ENCODE results near the gene CAVIN2.

Gene CAVIN2

GRCh38 chr2:191838526-191838925, 8.4 kb downstream of the CAVIN2 start:
- DNase-seq, result no peak

GRCh38 chr2:191836853-191837769, 9.8 kb downstream of the CAVIN2 start:
- no peak for DNase-seq

GRCh38 chr2:191836471-191836852, 10.4 kb downstream of the CAVIN2 start:
- no peak for DNase-seq

GRCh38 chr2:191835539-191836350, 11.1 kb downstream of the CAVIN2 start:
- no peak for DNase-seq

DNA sequence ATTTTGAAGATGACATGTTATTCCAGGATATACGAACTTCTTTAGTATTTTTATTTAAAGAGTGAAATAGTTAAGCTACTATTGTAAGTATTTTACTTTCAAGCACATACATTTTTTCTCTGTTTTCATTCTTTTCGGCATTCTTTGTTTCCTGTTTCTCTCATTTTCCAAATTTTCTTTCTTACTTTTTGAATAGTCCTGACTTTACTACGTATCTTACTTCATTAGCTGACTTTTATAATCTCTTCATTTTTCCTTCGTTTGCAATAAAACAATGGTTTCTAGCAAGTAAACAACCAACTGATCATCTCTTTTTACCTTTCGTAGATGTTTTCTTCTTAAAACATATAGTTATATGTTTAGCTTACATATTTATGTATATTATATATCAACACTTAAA, 11.8 kb downstream of the CAVIN2 start:
- no peak for DNase-seq

GRCh38 chr2:191833356-191833755, 13.5 kb downstream of the CAVIN2 start:
- DNase-seq, result no peak

DNA sequence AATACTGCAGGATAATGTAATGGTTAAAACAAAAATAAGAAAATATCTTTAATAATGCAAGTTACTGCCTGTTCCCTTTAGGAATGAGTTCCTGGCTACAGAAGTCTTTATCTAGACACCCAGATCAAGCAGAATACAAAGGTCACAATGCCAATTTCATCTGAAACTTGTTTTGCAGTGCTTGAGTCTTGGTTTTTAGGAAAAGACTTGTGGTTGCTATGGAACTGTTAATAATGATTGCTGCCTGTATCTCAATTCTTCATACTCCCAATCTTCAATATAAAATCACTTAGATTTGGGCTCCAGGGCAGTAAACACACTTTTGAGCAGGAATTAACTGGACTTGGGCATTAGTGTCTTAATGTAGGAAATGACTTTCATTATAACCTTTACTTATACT, 14.2 kb downstream of the CAVIN2 start:
- DNase-seq, result no peak

GRCh38 chr2:191831410-191831994, 15.4 kb downstream of the CAVIN2 start:
- no peak for DNase-seq

DNA sequence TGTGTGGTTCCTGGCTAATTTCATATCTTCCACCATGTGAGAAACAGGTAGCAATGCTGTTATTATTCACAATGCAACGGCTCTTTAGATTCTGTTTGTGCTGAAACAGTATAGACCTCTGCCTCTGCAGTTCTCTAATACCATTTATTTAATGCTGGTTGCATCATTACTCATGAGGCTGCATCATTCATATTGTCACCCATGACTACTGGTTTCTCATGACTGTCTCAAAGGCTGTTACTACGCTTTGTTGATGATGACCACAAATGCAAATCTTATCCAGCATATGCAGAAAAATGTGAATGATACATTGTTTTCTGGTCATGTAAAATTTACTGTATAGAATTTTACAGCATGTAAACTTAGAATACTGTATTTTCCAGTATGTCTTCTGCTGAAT, 22.5 kb downstream of the CAVIN2 start:
- no peak for DNase-seq

- no peak for DNase-seq
Measured at GRCh38 chr2:191821078-191821477, 25.8 kb downstream of the CAVIN2 start.

- no peak for DNase-seq
Measured at GRCh38 chr2:191818725-191819350, 28.1 kb downstream of the CAVIN2 start.

DNA sequence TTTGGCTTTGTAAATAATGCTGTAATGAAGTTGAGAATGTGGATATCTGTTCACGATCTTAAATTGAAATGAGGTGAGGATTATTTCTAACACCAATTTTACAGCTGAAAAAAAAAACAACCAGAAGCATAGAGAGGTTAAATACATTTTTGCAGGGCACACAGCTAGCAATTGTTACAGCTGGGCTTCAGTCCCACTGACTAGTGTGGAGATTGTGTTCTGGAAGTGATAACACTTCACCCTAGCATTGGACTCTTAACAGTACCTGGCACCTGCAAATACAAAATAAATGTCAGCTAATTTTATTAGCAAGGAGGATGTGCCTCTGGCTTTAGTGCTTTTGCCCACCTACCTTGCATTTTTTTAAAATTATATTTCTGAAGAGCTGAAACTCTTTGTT, 28.8 kb downstream of the CAVIN2 start:
- DNase-seq, result no peak

DNA sequence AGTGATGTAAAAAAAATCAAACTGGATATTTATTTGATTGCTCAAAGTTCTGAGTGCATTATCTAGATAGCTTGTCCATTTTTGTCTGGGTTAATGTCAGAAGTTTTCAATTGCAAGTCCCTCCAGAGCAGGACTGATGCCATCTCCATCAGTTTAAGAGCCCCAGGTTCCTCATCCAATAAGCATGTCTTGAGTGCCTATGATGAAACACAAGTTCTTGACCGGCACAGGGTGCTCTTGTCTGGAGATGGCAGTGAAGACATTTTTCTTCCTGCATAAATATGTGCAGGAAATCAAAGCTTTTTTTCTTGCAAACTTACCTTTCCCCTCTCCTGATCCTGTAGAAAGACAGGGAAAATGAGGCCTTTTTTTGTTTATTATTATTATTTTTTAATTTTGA, 31.9 kb downstream of the CAVIN2 start:
- DNase-seq, result no peak

- DNase-seq, result no peak
Measured at GRCh38 chr2:191813943-191814342, 32.9 kb downstream of the CAVIN2 start.

DNA sequence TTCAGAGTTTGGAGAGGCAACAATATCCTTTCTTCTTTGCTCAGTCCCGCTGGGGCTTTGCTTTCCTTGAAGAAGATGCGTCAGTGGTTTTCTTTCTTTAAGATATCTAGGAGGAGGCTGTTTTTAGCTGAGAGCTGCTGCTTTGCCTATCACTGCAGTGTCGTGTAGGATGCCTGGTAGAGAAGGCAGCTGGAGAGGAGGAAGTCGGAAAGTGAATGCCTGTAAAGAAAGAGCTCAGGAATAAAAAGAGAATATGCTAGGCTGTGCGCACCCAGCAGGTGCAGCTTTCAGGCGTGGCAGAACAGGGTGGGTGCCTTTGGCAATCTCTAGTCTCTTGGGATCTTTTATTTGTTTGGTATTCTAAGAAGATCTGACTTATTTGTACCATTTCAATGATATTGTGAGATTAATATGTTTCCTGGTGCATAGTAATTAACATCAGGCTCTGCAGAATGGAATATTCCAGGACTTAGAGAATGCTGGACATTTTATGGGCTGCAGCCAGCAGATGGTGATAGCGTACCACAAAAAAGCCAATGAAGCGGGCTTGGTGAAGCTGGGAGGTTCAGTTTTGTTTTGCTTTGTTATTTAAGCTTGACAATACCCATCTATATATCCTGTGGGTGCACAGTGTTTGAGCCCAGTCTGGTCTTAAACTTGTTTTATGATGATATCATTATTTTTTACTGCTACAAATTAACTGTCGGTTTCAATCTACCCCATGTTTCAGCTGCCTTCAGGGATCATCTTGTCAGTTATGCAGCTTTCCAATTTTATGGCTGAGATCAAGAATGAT, 34.9 kb downstream of the CAVIN2 start:
- DNase-seq, result no peak

- no peak for DNase-seq
Measured at GRCh38 chr2:191806396-191806795, 40.5 kb downstream of the CAVIN2 start.

DNA sequence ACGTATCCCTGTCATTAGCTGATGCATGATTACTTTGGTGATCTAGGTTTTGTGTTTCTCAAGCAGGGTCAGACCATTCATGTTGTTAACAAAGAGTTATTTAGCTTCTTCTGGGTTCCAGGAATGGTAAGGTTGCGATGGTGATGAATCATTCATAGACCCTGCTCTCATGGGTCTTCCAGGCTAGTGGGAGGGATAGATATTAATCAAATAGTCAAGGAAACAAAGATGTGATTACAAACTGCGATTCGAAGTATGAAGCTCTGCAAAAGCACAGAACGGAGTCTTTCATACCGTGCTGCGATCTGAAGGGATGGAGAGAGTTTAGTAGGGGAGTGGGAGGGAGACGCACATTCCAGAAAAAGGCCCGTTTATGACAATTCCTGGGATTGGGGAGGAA, 42.1 kb downstream of the CAVIN2 start:
- no peak for DNase-seq

DNA sequence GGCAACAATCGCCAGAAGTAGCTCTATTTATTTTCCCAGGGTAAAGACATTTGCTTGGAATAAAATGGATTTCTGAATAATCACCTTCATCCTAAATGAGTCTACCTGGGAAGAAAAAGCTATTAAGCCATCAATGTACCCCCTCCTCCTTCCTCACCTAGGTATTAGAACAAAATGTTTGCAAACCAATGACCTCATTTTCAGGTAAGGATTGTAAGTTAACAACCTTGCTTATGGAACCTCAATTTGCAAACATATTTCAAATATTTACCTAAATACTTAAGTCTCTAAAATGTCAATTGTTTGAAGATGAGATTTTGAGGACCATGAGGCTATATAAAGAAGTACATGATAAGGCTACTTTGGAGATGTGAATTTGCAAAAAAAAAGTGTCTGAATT, 43.9 kb downstream of the CAVIN2 start:
- no peak for DNase-seq

DNA sequence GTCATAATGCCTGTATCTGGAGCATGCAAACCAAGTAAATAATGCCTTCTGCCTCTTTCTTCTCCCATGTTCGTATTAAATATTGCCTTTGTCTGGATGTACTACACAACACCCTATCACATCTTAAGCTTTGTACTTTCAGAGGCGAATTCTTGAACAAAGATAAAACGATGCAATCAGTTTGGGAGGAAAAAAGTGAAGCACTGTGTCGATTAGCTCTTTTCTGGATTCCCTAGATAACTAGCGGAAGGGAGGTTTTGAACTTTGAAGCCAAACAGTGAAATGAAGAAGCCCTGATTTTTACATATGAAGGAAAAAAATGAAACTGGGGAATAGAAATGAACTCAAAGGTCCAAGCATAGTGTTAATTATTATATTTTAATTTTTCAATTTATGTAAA, 44.7 kb downstream of the CAVIN2 start:
- DNase-seq, result no peak

- no peak for DNase-seq
Measured at GRCh38 chr2:191800874-191801273, 46.0 kb downstream of the CAVIN2 start.

- no peak for DNase-seq
Measured at GRCh38 chr2:191799526-191799925, 47.4 kb downstream of the CAVIN2 start.

All from activated gamma-delta T cell (primary cell).